ENCODE measurements around the gene HOXA4.

Gene HOXA4

GRCh38 chr7:27115221-27116026 lies 15.1 kb downstream of the HOXA4 start:
- H3K4me1 Mint-ChIP-seq: no peaks in the 10 kb centered on the region
- no peaks in the 10 kb centered on the region for H3K36me3 Mint-ChIP-seq (ENCODE audit: insufficient read depth)
- no peak for ATAC-seq (replicated peaks; ENCODE audit: extremely low read depth, poor library complexity, severe bottlenecking)

GRCh38 chr7:27114881-27115220 lies 15.7 kb downstream of the HOXA4 start:
- ATAC-seq (replicated peaks; ENCODE audit: extremely low read depth, poor library complexity, severe bottlenecking): no peak
- H3K9me3 Mint-ChIP-seq: no peaks in the 10 kb centered on the region

More at GRCh38 chr7:27115221-27116026, 15.1 kb downstream of the HOXA4 start:
- Mint-ChIP-seq H3K4me3 (no peak overlapping the region), H3K27me3 (peaks cover 14% of the 10 kb centered on the region), H3K27ac (ENCODE audit: low read depth) (no peak overlapping the region), H3K9me3 (no peaks in the 10 kb centered on the region)
- DNase-seq (ENCODE audit: low spot score in 2 of 2): no peak

DNA sequence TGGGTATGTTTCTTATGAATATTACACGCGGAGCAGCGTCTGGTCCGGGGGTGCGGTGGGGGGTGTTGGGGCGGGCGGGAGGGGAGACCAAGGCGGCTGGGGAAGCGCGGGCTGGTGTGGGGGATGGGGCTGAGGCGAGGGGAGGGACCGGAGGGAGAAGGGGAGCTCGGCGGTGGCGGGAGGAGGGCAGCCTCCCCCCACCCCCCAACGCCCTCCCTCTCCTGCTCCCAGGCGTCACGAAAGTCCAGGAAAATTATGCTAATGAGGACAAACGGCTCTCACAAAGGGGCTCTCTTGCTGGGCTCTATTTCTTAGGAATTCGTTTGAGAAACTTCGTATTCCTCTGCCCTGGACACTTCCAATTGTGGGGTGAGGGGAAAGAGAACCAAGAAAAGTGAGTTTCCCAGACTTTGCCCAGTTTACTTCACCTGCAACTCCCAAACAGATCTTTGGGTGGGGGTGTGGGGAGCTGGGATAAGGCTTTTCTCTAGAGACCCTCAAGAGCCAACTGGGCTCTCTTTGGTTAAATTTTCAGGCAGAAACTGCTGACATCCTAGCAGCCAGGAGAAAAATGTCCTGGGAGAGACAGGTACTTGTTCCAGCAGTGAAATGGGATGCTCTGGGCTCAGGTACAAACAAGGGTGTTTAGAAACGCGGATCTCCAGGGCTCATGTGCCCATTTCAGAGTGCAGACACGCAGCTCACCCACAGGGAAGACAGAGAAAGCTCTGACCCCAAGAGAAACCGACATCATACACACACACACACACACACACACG lies 16.4 kb downstream of the HOXA4 start:
- Mint-ChIP-seq H3K27me3 (peaks cover 14% of the 10 kb centered on the region), H3K27ac (ENCODE audit: low read depth) (no peak overlapping the region), H3K4me1 (no peaks in the 10 kb centered on the region), H3K36me3 (ENCODE audit: insufficient read depth) (no peaks in the 10 kb centered on the region), H3K4me3 (no peak overlapping the region), H3K9me3 (no peaks in the 10 kb centered on the region)
- DNase-seq (ENCODE audit: low spot score in 2 of 2): no peak
- no peak for ATAC-seq (replicated peaks; ENCODE audit: extremely low read depth, poor library complexity, severe bottlenecking)

More at GRCh38 chr7:27114881-27115220, 15.7 kb downstream of the HOXA4 start:
- no peak overlapping the region for H3K4me3 Mint-ChIP-seq
- H3K4me1 Mint-ChIP-seq: no peaks in the 10 kb centered on the region
- DNase-seq (ENCODE audit: low spot score in 2 of 2): no peak
- no peaks in the 10 kb centered on the region for H3K36me3 Mint-ChIP-seq (ENCODE audit: insufficient read depth)
- H3K27me3 Mint-ChIP-seq: peaks cover 14% of the 10 kb centered on the region
- no peak overlapping the region for H3K27ac Mint-ChIP-seq (ENCODE audit: low read depth)

- no peak for DNase-seq (ENCODE audit: low spot score in 2 of 2)
- H3K36me3 Mint-ChIP-seq (ENCODE audit: insufficient read depth): no peaks in the 10 kb centered on the region
- H3K4me1 Mint-ChIP-seq: no peaks in the 10 kb centered on the region
- peaks cover 14% of the 10 kb centered on the region for H3K27me3 Mint-ChIP-seq
- H3K9me3 Mint-ChIP-seq: no peaks in the 10 kb centered on the region
- no peak overlapping the region for H3K27ac Mint-ChIP-seq (ENCODE audit: low read depth)
- H3K4me3 Mint-ChIP-seq: no peak overlapping the region
- ATAC-seq (replicated peaks; ENCODE audit: extremely low read depth, poor library complexity, severe bottlenecking): no peak
Measured at GRCh38 chr7:27112955-27113949, 17.3 kb downstream of the HOXA4 start.

- peaks cover 5% of the 10 kb centered on the region for H3K27me3 Mint-ChIP-seq
- H3K9me3 Mint-ChIP-seq: no peaks in the 10 kb centered on the region
- H3K4me3 Mint-ChIP-seq: no peak overlapping the region
- ATAC-seq (replicated peaks; ENCODE audit: extremely low read depth, poor library complexity, severe bottlenecking) (no peak), DNase-seq (ENCODE audit: low spot score in 2 of 2) (no peak)
- H3K36me3 Mint-ChIP-seq (ENCODE audit: insufficient read depth): no peaks in the 10 kb centered on the region
- H3K27ac Mint-ChIP-seq (ENCODE audit: low read depth): no peak overlapping the region
- no peaks in the 10 kb centered on the region for H3K4me1 Mint-ChIP-seq
Measured at GRCh38 chr7:27112361-27112760, 18.2 kb downstream of the HOXA4 start.

DNA sequence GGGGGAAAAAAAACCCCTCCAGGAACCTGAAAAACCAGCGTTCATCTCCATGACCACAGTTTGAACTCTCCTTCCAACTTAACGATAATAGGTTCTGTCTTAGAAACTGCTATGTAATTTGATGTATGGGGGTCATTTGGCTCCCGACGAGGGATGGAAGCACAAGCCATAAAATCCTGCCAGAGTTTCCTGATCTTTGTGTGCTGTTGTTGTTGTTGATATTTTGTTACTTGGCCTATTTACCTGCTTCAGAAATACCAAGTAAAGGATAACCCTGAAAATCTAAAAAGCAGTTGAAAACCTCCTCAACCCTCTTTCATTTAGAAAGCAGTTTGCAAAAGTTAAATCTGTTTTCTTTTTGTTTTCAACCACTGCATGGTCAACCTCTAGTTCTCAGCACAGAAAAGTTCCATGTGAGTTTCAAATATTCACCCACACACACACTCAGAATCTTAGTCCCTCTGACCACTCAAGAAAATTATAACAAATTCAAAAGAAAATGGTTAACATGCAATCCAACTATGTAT lies 18.7 kb downstream of the HOXA4 start:
- no peaks in the 10 kb centered on the region for H3K4me1 Mint-ChIP-seq
- no peaks in the 10 kb centered on the region for H3K36me3 Mint-ChIP-seq (ENCODE audit: insufficient read depth)
- H3K4me3 Mint-ChIP-seq: no peak overlapping the region
- no peak for ATAC-seq (replicated peaks; ENCODE audit: extremely low read depth, poor library complexity, severe bottlenecking)
- DNase-seq (ENCODE audit: low spot score in 2 of 2): no peak
- H3K27ac Mint-ChIP-seq (ENCODE audit: low read depth): no peak overlapping the region
- H3K27me3 Mint-ChIP-seq: no peaks in the 10 kb centered on the region
- no peaks in the 10 kb centered on the region for H3K9me3 Mint-ChIP-seq

DNA sequence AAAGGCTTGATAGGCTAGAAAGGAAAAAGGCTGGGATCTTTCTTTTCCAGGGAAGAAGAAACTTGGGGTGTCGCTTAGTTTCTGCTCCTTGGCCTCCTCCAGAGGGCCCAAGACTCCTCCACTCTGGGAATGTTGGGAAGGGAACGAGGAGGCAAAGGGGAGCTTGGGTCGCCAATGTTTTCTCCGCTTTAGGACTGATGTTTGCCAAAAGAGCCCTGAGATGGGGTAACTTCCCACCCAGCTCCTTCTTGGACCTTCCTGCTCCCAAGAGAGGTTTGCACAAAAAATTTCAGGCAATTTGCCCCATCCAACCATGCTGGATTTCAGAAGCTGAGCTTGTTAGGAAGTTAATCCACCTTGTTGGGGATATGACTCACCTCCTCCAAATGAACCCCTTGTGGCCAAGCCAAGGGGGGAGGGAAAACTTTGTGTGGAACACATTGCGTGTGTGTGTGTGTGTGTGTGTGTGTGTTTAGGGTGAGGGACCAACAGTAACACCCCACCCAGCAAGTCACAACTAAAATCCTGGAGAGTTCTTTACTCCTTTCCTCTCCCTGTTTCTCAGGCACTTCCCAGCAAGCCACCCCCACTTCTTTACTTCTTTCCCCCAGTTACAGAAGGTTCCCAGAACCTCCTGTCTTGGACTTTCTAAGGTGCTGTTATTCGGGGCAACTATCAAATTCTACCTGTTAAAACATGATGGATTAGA lies 19.4 kb downstream of the HOXA4 start:
- no peaks in the 10 kb centered on the region for H3K36me3 Mint-ChIP-seq (ENCODE audit: insufficient read depth)
- H3K4me3 Mint-ChIP-seq: no peak overlapping the region
- no peak for ATAC-seq (replicated peaks; ENCODE audit: extremely low read depth, poor library complexity, severe bottlenecking)
- no peaks in the 10 kb centered on the region for H3K27me3 Mint-ChIP-seq
- H3K4me1 Mint-ChIP-seq: no peaks in the 10 kb centered on the region
- H3K27ac Mint-ChIP-seq (ENCODE audit: low read depth): no peak overlapping the region
- no peaks in the 10 kb centered on the region for H3K9me3 Mint-ChIP-seq
- DNase-seq (ENCODE audit: low spot score in 2 of 2): no peak

GRCh38 chr7:27110186-27111031 lies 20.1 kb downstream of the HOXA4 start:
- Mint-ChIP-seq H3K27me3 (no peaks in the 10 kb centered on the region), H3K36me3 (ENCODE audit: insufficient read depth) (no peaks in the 10 kb centered on the region), H3K27ac (ENCODE audit: low read depth) (no peak overlapping the region), H3K4me3 (no peak overlapping the region), H3K4me1 (no peaks in the 10 kb centered on the region), H3K9me3 (no peaks in the 10 kb centered on the region)
- no peak for DNase-seq (ENCODE audit: low spot score in 2 of 2)
- ATAC-seq (replicated peaks; ENCODE audit: extremely low read depth, poor library complexity, severe bottlenecking): no peak

- Mint-ChIP-seq H3K9me3 (no peaks in the 10 kb centered on the region), H3K27ac (ENCODE audit: low read depth) (no peak overlapping the region), H3K4me3 (no peak overlapping the region), H3K4me1 (no peaks in the 10 kb centered on the region), H3K27me3 (peaks cover 2% of the 10 kb centered on the region), H3K36me3 (ENCODE audit: insufficient read depth) (no peaks in the 10 kb centered on the region)
- ATAC-seq (replicated peaks; ENCODE audit: extremely low read depth, poor library complexity, severe bottlenecking) (no peak), DNase-seq (ENCODE audit: low spot score in 2 of 2) (no peak)
Measured at GRCh38 chr7:27109466-27110185, 20.9 kb downstream of the HOXA4 start.

GRCh38 chr7:27108390-27109127 lies 22.0 kb downstream of the HOXA4 start:
- DNase-seq (ENCODE audit: low spot score in 2 of 2): no peak
- Mint-ChIP-seq H3K4me3 (no peak overlapping the region), H3K27me3 (peaks cover 12% of the 10 kb centered on the region), H3K9me3 (no peaks in the 10 kb centered on the region), H3K36me3 (ENCODE audit: insufficient read depth) (no peaks in the 10 kb centered on the region), H3K27ac (ENCODE audit: low read depth) (no peak overlapping the region), H3K4me1 (peaks cover 5% of the 10 kb centered on the region)
- no peak for ATAC-seq (replicated peaks; ENCODE audit: extremely low read depth, poor library complexity, severe bottlenecking)

Data from central memory CD8-positive, alpha-beta T cell (primary cell).